ENCODE results near the gene PAX4. TPM values are rescaled to one million over a fixed set of nuclear protein-coding genes. Genes with fewer than 3 reads are reported as not detected.

The PAX4 gene
- total RNA-seq, 1 donor from 2014 or later: not detected

DNA sequence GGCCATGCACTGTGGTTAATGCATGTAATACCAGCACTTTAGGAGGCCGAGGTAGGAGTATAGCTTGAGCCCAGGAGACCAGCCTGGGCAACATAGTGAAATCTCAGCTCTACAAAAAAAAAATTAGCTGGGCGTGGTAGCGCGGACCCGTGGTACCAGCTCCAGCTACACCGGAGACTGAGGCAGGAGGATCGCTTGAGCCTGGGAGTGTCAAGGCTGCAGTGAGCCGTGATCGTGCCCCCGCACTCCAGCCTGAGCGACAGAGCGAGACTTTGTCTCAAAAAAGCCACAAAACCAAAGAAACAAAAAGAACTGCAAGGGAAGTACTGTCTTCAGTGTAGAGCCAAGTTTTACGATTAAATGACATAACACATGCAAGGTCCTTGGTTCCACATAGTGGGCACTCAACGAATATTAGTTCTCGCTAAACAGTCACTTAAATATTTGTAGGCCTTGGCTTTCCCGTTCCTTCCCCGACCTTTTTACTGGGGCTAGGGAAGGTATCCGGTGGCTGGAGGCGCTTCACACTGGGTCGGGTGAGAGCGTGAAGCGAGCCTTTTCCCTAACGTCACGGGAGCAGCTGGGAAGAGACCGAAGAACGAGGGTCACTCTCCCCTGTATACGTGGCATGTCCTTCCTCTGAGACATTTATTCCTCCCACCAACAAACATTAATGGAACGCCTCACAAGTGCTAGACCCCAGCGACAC is 33.1 kb upstream of the PAX4 start:
- H3K9me3 Mint-ChIP-seq: no peaks in the 10 kb centered on the region
- intact Hi-C loops (cut with micrococcal nuclease): loop anchor here (1.0 to 10.0 kb wide), 3 partner anchors 66 to 259 kb away; partner anchors contain the start of genes GCC1 and ZNF800
- H3K36me3 Mint-ChIP-seq (ENCODE audit: low read depth): peaks cover 37% of the 10 kb centered on the region
- peaks cover 7% of the 10 kb centered on the region for H3K27me3 Mint-ChIP-seq (ENCODE audit: low read depth)
- no peak for DNase-seq (ENCODE audit: low spot score)
- H3K4me1 Mint-ChIP-seq (ENCODE audit: low read depth): peaks cover 31% of the 10 kb centered on the region
- H3K4me3 Mint-ChIP-seq (ENCODE audit: low read depth): peak overlapping the region; percentile 100
- H3K27ac Mint-ChIP-seq: peak overlapping the region; percentile 99

DNA sequence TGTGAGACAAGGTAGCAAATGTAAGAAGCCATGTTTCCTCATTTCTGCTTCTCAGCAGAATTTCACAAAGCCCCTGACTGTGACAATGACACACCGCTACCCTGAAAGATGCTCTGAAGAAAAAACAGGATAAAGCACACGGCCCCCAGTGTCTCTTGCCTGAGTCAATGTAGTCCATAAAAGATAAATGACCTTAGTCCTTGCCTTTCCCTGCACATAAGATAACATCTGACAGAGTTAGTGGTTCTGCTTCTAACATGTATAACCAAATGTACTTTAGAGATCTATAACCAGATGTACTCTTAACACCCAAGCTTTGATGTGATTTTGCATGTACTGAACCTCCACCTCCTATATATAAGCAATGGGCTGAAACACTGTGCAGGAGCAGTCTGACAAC is 31.0 kb upstream of the PAX4 start:
- intact Hi-C loops (cut with micrococcal nuclease): no loop called here
- DNase-seq (ENCODE audit: low spot score): no peak
- peaks cover 13% of the 10 kb centered on the region for H3K4me1 Mint-ChIP-seq (ENCODE audit: low read depth)
- no peak overlapping the region for H3K4me3 Mint-ChIP-seq (ENCODE audit: low read depth)
- no peaks in the 10 kb centered on the region for H3K9me3 Mint-ChIP-seq
- peaks cover 13% of the 10 kb centered on the region for H3K27me3 Mint-ChIP-seq (ENCODE audit: low read depth)
- H3K27ac Mint-ChIP-seq: no peak overlapping the region
- peaks cover 17% of the 10 kb centered on the region for H3K36me3 Mint-ChIP-seq (ENCODE audit: low read depth)

DNA sequence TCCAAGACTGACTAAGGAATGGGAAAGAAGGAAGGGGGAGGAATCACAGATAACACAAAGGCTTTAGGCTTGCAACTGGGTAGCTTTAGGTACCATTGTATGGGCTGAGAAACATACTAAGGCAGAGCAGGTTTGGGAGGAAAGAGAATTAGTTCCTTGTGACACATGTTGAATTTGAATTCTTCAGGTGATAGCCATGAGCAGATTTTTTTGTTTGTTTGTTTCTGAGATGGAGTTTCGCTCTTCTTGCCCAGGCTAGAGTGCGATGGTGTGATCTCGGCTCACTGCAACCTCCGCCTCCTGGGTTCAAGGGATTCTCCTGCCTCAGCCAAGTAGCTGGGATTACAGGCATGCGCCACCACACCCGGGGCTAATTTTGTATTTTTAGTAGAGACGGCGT is 29.7 kb upstream of the PAX4 start:
- no peak overlapping the region for H3K4me3 Mint-ChIP-seq (ENCODE audit: low read depth)

DNA sequence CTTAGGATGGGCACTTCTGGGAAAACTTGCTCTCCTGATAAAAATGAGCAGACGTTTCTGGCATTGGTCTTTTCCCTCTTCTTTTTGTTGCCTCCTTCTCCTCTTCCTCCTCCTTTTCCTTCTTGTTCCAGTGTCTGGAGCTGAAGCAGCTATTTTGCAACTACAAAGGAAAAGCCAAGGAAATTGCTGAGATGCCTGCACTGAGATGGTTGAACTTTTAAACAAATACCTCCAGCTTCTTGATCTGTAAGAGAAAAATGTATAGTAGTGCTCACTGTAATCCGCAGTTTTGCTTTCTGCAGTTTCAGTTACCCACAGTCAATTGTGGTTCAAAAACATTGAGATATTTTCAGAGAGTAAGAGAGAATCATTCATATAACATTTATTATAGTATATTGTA is 26.5 kb upstream of the PAX4 start:
- no peak overlapping the region for H3K27ac Mint-ChIP-seq
- no peak for DNase-seq (ENCODE audit: low spot score)

More for the DNA sequence above, 29.7 kb upstream of the PAX4 start:
- Mint-ChIP-seq H3K27ac (no peak overlapping the region), H3K9me3 (no peaks in the 10 kb centered on the region), H3K36me3 (ENCODE audit: low read depth) (peaks cover 4% of the 10 kb centered on the region), H3K27me3 (ENCODE audit: low read depth) (peaks cover 18% of the 10 kb centered on the region), H3K4me1 (ENCODE audit: low read depth) (peaks cover 3% of the 10 kb centered on the region)
- intact Hi-C loops (cut with micrococcal nuclease): no loop called here
- no peak for DNase-seq (ENCODE audit: low spot score)

GRCh38 chr7:127638197-127638596 is 20.3 kb upstream of the PAX4 start:
- peaks cover 4% of the 10 kb centered on the region for H3K4me1 Mint-ChIP-seq (ENCODE audit: low read depth)
- peaks cover 29% of the 10 kb centered on the region for H3K27me3 Mint-ChIP-seq (ENCODE audit: low read depth)
- intact Hi-C loops (cut with micrococcal nuclease): no loop called here
- H3K4me3 Mint-ChIP-seq (ENCODE audit: low read depth): no peak overlapping the region
- H3K9me3 Mint-ChIP-seq: no peaks in the 10 kb centered on the region
- no peaks in the 10 kb centered on the region for H3K36me3 Mint-ChIP-seq (ENCODE audit: low read depth)
- no peak for DNase-seq (ENCODE audit: low spot score)
- no peak overlapping the region for H3K27ac Mint-ChIP-seq

More for the DNA sequence above, 26.5 kb upstream of the PAX4 start:
- Mint-ChIP-seq H3K36me3 (ENCODE audit: low read depth) (no peaks in the 10 kb centered on the region), H3K4me1 (ENCODE audit: low read depth) (no peaks in the 10 kb centered on the region), H3K4me3 (ENCODE audit: low read depth) (no peak overlapping the region), H3K9me3 (no peaks in the 10 kb centered on the region), H3K27me3 (ENCODE audit: low read depth) (peaks cover 26% of the 10 kb centered on the region)
- intact Hi-C loops (cut with micrococcal nuclease): no loop called here

DNA sequence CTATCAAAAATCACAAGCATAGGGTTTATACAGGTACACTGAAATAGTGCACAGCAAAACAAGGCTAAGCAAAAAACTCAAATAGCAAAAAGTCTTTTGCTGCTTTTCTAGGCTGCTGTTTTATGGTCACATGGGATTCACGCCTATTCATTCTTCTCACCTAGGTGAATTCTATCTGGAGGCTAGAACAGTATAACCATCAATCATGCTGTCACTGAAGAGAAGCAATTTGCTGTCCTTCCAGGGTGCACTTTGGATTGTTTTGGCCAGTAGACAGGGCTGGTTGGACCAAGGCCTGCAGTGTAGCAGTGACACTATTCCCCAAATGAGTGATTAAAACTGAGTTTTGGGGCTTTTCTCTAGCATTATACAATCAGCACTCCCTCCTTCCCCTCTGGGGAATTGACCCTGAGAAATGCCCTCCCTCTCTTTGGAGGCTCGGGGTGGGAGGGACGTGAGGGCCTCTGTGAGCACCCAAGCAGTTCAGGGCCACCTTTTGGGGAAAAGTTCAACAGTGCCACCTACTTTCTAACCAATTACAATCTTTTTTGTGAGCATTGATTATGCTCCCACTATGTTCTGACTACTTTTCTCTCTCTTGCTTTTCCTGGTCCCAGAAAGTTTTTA is 17.8 kb upstream of the PAX4 start:
- Mint-ChIP-seq H3K27ac (no peak overlapping the region), H3K4me1 (ENCODE audit: low read depth) (peaks cover 4% of the 10 kb centered on the region), H3K4me3 (ENCODE audit: low read depth) (no peak overlapping the region), H3K9me3 (no peaks in the 10 kb centered on the region), H3K27me3 (ENCODE audit: low read depth) (peaks cover 28% of the 10 kb centered on the region), H3K36me3 (ENCODE audit: low read depth) (no peaks in the 10 kb centered on the region)
- no peak for DNase-seq (ENCODE audit: low spot score)
- intact Hi-C loops (cut with micrococcal nuclease): no loop called here

GRCh38 chr7:127632276-127632910 is 14.5 kb upstream of the PAX4 start:
- Mint-ChIP-seq H3K9me3 (no peaks in the 10 kb centered on the region), H3K27ac (no peak overlapping the region), H3K36me3 (ENCODE audit: low read depth) (no peaks in the 10 kb centered on the region), H3K4me1 (ENCODE audit: low read depth) (peaks cover 6% of the 10 kb centered on the region), H3K4me3 (ENCODE audit: low read depth) (no peak overlapping the region), H3K27me3 (ENCODE audit: low read depth) (peaks cover 18% of the 10 kb centered on the region)
- intact Hi-C loops (cut with micrococcal nuclease): no loop called here
- DNase-seq (ENCODE audit: low spot score): no peak

GRCh38 chr7:127629268-127629854 is 11.4 kb upstream of the PAX4 start:
- Mint-ChIP-seq H3K4me3 (ENCODE audit: low read depth) (no peak overlapping the region), H3K36me3 (ENCODE audit: low read depth) (no peaks in the 10 kb centered on the region), H3K27me3 (ENCODE audit: low read depth) (peaks cover 22% of the 10 kb centered on the region), H3K4me1 (ENCODE audit: low read depth) (peaks cover 1% of the 10 kb centered on the region), H3K9me3 (no peaks in the 10 kb centered on the region), H3K27ac (no peak overlapping the region)
- intact Hi-C loops (cut with micrococcal nuclease): no loop called here
- DNase-seq (ENCODE audit: low spot score): no peak

GRCh38 chr7:127628445-127628844 is 10.5 kb upstream of the PAX4 start:
- intact Hi-C loops (cut with micrococcal nuclease): no loop called here
- Mint-ChIP-seq H3K4me3 (ENCODE audit: low read depth) (no peak overlapping the region), H3K27ac (no peak overlapping the region), H3K27me3 (ENCODE audit: low read depth) (peaks cover 23% of the 10 kb centered on the region), H3K9me3 (no peaks in the 10 kb centered on the region), H3K36me3 (ENCODE audit: low read depth) (no peaks in the 10 kb centered on the region), H3K4me1 (ENCODE audit: low read depth) (peaks cover 1% of the 10 kb centered on the region)
- DNase-seq (ENCODE audit: low spot score): no peak

DNA sequence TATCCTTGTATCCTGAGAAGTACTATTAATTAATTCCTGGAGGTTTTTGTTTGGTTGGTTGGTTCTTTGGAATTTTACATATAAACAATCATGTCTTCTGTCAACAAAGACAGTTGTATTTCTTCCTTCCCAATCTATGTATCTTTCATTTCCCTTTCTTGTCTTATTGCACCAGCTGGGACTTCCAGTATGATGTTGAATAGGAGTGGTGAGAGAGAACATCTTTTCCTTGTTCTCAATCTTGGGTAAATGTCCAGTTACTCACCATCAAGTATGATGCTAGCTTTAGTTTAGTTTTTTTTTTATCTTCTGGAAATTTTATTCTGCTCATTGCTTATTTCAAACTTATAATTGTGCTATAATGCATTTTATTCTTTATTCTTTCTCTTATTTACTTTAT is 7.4 kb upstream of the PAX4 start:
- intact Hi-C loops (cut with micrococcal nuclease): no loop called here
- Mint-ChIP-seq H3K27ac (no peak overlapping the region), H3K4me1 (ENCODE audit: low read depth) (peaks cover 1% of the 10 kb centered on the region)

GRCh38 chr7:127620406-127621233 is 2.7 kb upstream of the PAX4 start:
- intact Hi-C loops (cut with micrococcal nuclease): no loop called here
- Mint-ChIP-seq H3K27me3 (ENCODE audit: low read depth) (peaks cover 58% of the 10 kb centered on the region), H3K4me3 (ENCODE audit: low read depth) (no peak overlapping the region), H3K27ac (no peak overlapping the region), H3K36me3 (ENCODE audit: low read depth) (no peaks in the 10 kb centered on the region), H3K4me1 (ENCODE audit: low read depth) (no peaks in the 10 kb centered on the region), H3K9me3 (no peaks in the 10 kb centered on the region)
- DNase-seq (ENCODE audit: low spot score): no peak

More for the DNA sequence above, 7.4 kb upstream of the PAX4 start:
- Mint-ChIP-seq H3K36me3 (ENCODE audit: low read depth) (no peaks in the 10 kb centered on the region), H3K4me3 (ENCODE audit: low read depth) (no peak overlapping the region), H3K9me3 (no peaks in the 10 kb centered on the region), H3K27me3 (ENCODE audit: low read depth) (peaks cover 37% of the 10 kb centered on the region)
- DNase-seq (ENCODE audit: low spot score): no peak

- no peak overlapping the region for H3K27ac Mint-ChIP-seq
- H3K36me3 Mint-ChIP-seq (ENCODE audit: low read depth): no peaks in the 10 kb centered on the region
- H3K4me1 Mint-ChIP-seq (ENCODE audit: low read depth): no peaks in the 10 kb centered on the region
- no peak for DNase-seq (ENCODE audit: low spot score)
- no peaks in the 10 kb centered on the region for H3K9me3 Mint-ChIP-seq
- H3K27me3 Mint-ChIP-seq (ENCODE audit: low read depth): peaks cover 57% of the 10 kb centered on the region
- intact Hi-C loops (cut with micrococcal nuclease): no loop called here
- H3K4me3 Mint-ChIP-seq (ENCODE audit: low read depth): no peak overlapping the region
Measured at GRCh38 chr7:127619681-127620405, 1.9 kb upstream of the PAX4 start.
